DND-41 (cell line): ENCODE results near the gene SPRED1.

Experiments used
- EZH2 ChIP-seq: IDR thresholded peaks from 3 replicates; pipeline ENCODE4 v1.6.1; 2012; ENCODE audit warnings: borderline replicate concordance, low read depth, mild to moderate bottlenecking, moderate library complexity, low read length, inconsistent platforms; ENCODE audit not compliant: severe bottlenecking
- TF ChIP-seq, protein P1 (sequence below): IDR thresholded peaks from 2 replicates; pipeline ENCODE4 v1.5.1; 2012; ENCODE audit warnings: borderline replicate concordance, low read length, moderate library complexity, mild to moderate bottlenecking; ENCODE audit not compliant: poor library complexity, severe bottlenecking; ENCODE audit errors: extremely low read depth

GRCh38 chr15:38217191-38217595 lies 35.4 kb upstream of the SPRED1 start:
- TF ChIP-seq, protein P1, sequence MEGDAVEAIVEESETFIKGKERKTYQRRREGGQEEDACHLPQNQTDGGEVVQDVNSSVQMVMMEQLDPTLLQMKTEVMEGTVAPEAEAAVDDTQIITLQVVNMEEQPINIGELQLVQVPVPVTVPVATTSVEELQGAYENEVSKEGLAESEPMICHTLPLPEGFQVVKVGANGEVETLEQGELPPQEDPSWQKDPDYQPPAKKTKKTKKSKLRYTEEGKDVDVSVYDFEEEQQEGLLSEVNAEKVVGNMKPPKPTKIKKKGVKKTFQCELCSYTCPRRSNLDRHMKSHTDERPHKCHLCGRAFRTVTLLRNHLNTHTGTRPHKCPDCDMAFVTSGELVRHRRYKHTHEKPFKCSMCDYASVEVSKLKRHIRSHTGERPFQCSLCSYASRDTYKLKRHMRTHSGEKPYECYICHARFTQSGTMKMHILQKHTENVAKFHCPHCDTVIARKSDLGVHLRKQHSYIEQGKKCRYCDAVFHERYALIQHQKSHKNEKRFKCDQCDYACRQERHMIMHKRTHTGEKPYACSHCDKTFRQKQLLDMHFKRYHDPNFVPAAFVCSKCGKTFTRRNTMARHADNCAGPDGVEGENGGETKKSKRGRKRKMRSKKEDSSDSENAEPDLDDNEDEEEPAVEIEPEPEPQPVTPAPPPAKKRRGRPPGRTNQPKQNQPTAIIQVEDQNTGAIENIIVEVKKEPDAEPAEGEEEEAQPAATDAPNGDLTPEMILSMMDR, result no peak
- no peak for TF ChIP-seq EZH2
